Osteoblast (primary cell): Measurements from ENCODE around the gene CORO2A. TPM values are rescaled to one million over a fixed set of nuclear protein-coding genes. Genes with fewer than 3 reads are reported as not detected.

Experiments used
- DNase-seq: peaks from one replicate; pipeline ENCODE4 v3.0.0; 2011; ENCODE audit warnings: low spot score, mixed read lengths; ENCODE audit not compliant: insufficient read length; ENCODE audit errors: missing footprints
- H2AFZ ChIP-seq: 2 replicates; pipeline ENCODE4 v1.6.0; 2011; ENCODE audit warnings: mild to moderate bottlenecking, low read length
- H3K27ac ChIP-seq: 2 replicates; pipeline ENCODE4 v1.5.1; 2011; ENCODE audit warnings: mild to moderate bottlenecking, low read depth, low read length, moderate library complexity
- H3K27me3 ChIP-seq: 2 replicates; pipeline ENCODE4 v1.6.0; 2012; ENCODE audit warnings: mild to moderate bottlenecking, control low read depth, inconsistent platforms, low read length, moderate library complexity; ENCODE audit not compliant: insufficient read depth
- H3K36me3 ChIP-seq: 2 replicates; pipeline ENCODE4 v1.5.1; 2011; ENCODE audit warnings: mild to moderate bottlenecking, low read length, control low read depth, moderate library complexity; ENCODE audit not compliant: insufficient read depth
- H3K4me1 ChIP-seq: 2 replicates; pipeline ENCODE4 v1.5.1; 2011; ENCODE audit warnings: mild to moderate bottlenecking, low read length, control low read depth, moderate library complexity; ENCODE audit not compliant: insufficient read depth
- H3K4me2 ChIP-seq: 2 replicates; pipeline ENCODE4 v1.6.0; 2011; ENCODE audit warnings: mild to moderate bottlenecking, low read length; ENCODE audit not compliant: insufficient read depth
- H3K4me3 ChIP-seq: fragments of 200-600 bp; sonication (generic); 3 replicates; pipeline ENCODE4 v1.5.1; 2012; ENCODE audit warnings: mild to moderate bottlenecking, low read length, inconsistent platforms; ENCODE audit not compliant: insufficient read depth
- H3K79me2 ChIP-seq: 2 replicates; pipeline ENCODE4 v1.6.0; 2012; ENCODE audit warnings: mild to moderate bottlenecking, low read length, control low read depth, inconsistent platforms; ENCODE audit not compliant: insufficient read depth
- H3K9me3 ChIP-seq: 2 replicates; pipeline ENCODE4 v1.5.1; 2011; ENCODE audit warnings: low read depth, low read length, control low read depth
- H4K20me1 ChIP-seq: 2 replicates; pipeline ENCODE4 v1.6.0; 2012; ENCODE audit warnings: mild to moderate bottlenecking, low read length, control low read depth; ENCODE audit not compliant: insufficient read depth
- CTCF ChIP-seq: IDR thresholded peaks from 2 replicates; pipeline ENCODE4 v1.5.1; 2011; ENCODE audit warnings: mild to moderate bottlenecking, low read depth, low read length, moderate library complexity; ENCODE audit errors: extremely low read depth
- total RNA-seq: library from RNA; depleted of rRNA; stranded (reverse); fragments of >200 nt; gene quantifications from 2 replicates; pipeline ENCODE4 v1.2.3, GENCODE V29; 2012

The CORO2A gene
- total RNA-seq, 1 donor, result 0.72 TPM

DNA sequence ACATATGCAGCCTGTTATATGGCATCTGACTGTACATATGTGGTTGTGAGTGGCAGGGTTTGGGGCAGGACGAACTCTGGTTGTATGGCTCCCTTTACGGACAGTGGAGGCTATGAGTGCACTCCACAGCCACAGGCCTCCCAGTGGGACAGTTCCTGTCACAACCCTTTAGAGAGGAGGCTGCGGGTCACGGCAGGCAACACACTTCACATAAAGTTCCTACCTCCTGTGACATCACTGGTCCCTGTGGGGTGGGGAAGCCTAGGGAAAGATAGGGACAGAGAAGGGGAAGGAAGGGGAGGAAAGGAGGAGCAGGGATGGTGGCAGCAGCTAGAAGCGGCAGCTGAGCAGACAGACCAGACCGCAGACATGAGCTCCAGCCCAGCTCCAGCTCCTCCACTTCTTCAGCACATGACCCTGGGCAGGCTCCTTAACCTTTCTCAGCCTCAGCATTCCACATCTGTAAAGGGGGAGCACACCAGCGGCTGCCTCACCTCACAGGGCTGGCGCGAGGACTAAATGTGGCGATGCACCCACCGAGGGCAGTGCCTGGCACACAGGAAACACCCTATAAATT, 27.4 kb upstream of the CORO2A start:
- peak overlapping the region; percentile 58 for H3K27ac ChIP-seq

DNA sequence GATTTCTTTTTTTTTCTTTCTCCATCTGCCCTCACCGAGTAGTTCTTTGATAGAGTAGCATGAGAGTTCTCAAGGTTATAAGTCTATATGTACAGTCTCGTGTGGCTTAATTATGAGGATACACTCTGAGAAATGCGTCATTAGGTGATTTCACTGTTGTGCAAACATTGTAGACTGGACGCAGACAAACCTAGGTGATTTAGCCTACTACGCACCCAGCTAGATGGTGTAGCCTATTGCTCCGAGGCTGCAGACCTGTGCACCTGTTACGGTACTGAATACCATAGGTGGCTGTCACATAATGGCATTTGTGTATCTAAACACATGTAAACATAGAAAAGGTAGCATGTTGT, 26.9 kb upstream of the CORO2A start:
- no peak overlapping the region for H3K4me2 ChIP-seq
- H3K79me2 ChIP-seq, result peaks cover 29% of the 10 kb centered on the region
- H3K4me1 ChIP-seq, result peaks cover 30% of the 10 kb centered on the region
- no peak overlapping the region for H2AFZ ChIP-seq
- no peak overlapping the region for H3K4me3 ChIP-seq
- no peak for TF ChIP-seq CTCF
- peaks cover 71% of the 10 kb centered on the region for H3K36me3 ChIP-seq
- H3K9me3 ChIP-seq, result no peaks in the 10 kb centered on the region
- no peak for DNase-seq
- no peaks in the 10 kb centered on the region for H4K20me1 ChIP-seq
- H3K27me3 ChIP-seq, result no peaks in the 10 kb centered on the region
- H3K27ac ChIP-seq, result peak overlapping the region; percentile 58

More for the DNA sequence above, 27.4 kb upstream of the CORO2A start:
- TF ChIP-seq CTCF, result no peak
- Histone ChIP-seq H3K36me3 (peaks cover 73% of the 10 kb centered on the region), H3K4me2 (no peak overlapping the region), H3K9me3 (no peaks in the 10 kb centered on the region), H4K20me1 (no peaks in the 10 kb centered on the region), H3K79me2 (peaks cover 29% of the 10 kb centered on the region), H3K4me3 (no peak overlapping the region), H3K27me3 (no peaks in the 10 kb centered on the region), H2AFZ (no peak overlapping the region), H3K4me1 (peaks cover 35% of the 10 kb centered on the region)
- DNase-seq, result no peak

- no peak overlapping the region for H3K4me3 ChIP-seq
- H3K36me3 ChIP-seq, result peaks cover 75% of the 10 kb centered on the region
- no peak overlapping the region for H3K4me2 ChIP-seq
- no peaks in the 10 kb centered on the region for H3K9me3 ChIP-seq
- no peak overlapping the region for H2AFZ ChIP-seq
- no peak for TF ChIP-seq CTCF
- H3K79me2 ChIP-seq, result peaks cover 29% of the 10 kb centered on the region
- H3K27ac ChIP-seq, result peak overlapping the region; percentile 58
- no peaks in the 10 kb centered on the region for H4K20me1 ChIP-seq
- DNase-seq, result no peak
- H3K4me1 ChIP-seq, result peaks cover 26% of the 10 kb centered on the region
- no peaks in the 10 kb centered on the region for H3K27me3 ChIP-seq
Observed at GRCh38 chr9:98218562-98219363, 26.3 kb upstream of the CORO2A start.

DNA sequence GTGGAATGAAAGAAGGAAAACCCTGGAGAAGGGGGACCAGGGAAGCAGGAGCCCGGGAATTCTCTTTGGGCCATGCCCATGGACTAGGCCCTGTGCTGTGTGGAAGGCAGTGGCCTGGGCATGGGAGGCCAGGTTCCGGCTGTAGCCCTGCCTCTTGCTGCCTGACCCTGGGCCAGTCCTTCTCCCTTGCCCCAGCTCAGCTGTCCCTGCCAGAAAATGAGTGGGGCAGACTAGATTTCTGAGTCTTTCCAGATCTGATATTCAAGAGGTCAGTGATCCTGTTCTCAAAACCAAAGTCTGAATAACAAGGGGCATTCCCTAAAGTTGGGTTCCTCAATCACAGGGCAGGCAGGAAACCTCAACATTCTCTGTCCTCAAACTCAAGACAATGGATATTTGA, 24.8 kb upstream of the CORO2A start:
- H3K36me3 ChIP-seq, result peaks cover 84% of the 10 kb centered on the region
- no peak for DNase-seq
- H3K4me2 ChIP-seq, result no peak overlapping the region
- no peaks in the 10 kb centered on the region for H3K27me3 ChIP-seq
- H3K9me3 ChIP-seq, result no peaks in the 10 kb centered on the region
- TF ChIP-seq CTCF, result no peak
- peaks cover 12% of the 10 kb centered on the region for H3K4me1 ChIP-seq
- peak overlapping the region; percentile 11 for H3K27ac ChIP-seq
- H2AFZ ChIP-seq, result no peak overlapping the region
- H3K4me3 ChIP-seq, result no peak overlapping the region
- peaks cover 32% of the 10 kb centered on the region for H3K79me2 ChIP-seq
- H4K20me1 ChIP-seq, result no peaks in the 10 kb centered on the region
